WTC11 (cell line): ENCODE data around the gene FZR1. TPM values are rescaled to one million over a fixed set of nuclear protein-coding genes. Genes with fewer than 3 reads are reported as not detected.

Experiments used
- ATAC-seq: fragments of 200-7000 bp; cut with Tn5 transposase; 2 replicates; pipeline ENCODE4 v1.10.0; 2021; ENCODE audit warnings: mild to moderate bottlenecking, moderate library complexity
- CTCF ChIA-PET: fragments of 300-600 bp; sonication (Branson Sonifier 250); formaldehyde crosslinking; loops from one replicate; lab custom pipeline; 2021; ENCODE audit warnings: antibody characterized with exemption; lab: Charles Lee
- POLR2A ChIA-PET: fragments of 350-600 bp; sonication (Branson Sonifier 250); formaldehyde crosslinking; loops from one replicate; lab custom pipeline; 2021; ENCODE audit warnings: antibody characterized with exemption; lab: Charles Lee
- DNase-seq: peaks from one replicate; pipeline ENCODE4 v3.0.0; 2021; ENCODE audit warnings: low spot score
- H3K27ac Mint-ChIP-seq: 2 replicates; pipeline ENCODE4 v1.8.0; 2021; ENCODE audit warnings: mixed read lengths
- H3K27me3 Mint-ChIP-seq: 2 replicates; pipeline ENCODE4 v1.8.0; 2021; ENCODE audit warnings: low read depth, mild to moderate bottlenecking, moderate library complexity, mixed read lengths
- H3K36me3 Mint-ChIP-seq: 2 replicates; pipeline ENCODE4 v1.8.0; 2021; ENCODE audit warnings: mixed read lengths
- H3K4me1 Mint-ChIP-seq: 2 replicates; pipeline ENCODE4 v1.8.0; 2022; ENCODE audit warnings: mixed read lengths
- H3K4me3 Mint-ChIP-seq: 2 replicates; pipeline ENCODE4 v1.8.0; 2021; ENCODE audit warnings: mild to moderate bottlenecking, moderate library complexity, mixed read lengths
- H3K9me3 Mint-ChIP-seq: 2 replicates; pipeline ENCODE4 v1.8.0; 2021; ENCODE audit warnings: mixed read lengths
- E2F1 ChIP-seq: sonication (generic); formaldehyde crosslinking; IDR thresholded peaks from 2 replicates; pipeline ENCODE4 v1.8.0; 2022; ENCODE audit warnings: mild to moderate bottlenecking, missing genetic modification reagents
- ESRRA ChIP-seq: sonication (generic); formaldehyde crosslinking; IDR thresholded peaks from 2 replicates; pipeline ENCODE4 v1.8.1; 2022; ENCODE audit warnings: mild to moderate bottlenecking, missing genetic modification reagents, borderline replicate concordance
- HMGXB4 ChIP-seq: sonication (generic); formaldehyde crosslinking; IDR thresholded peaks from 2 replicates; pipeline ENCODE4 v1.8.1; 2023; ENCODE audit warnings: mild to moderate bottlenecking, moderate library complexity, missing genetic modification reagents
- IRF2 ChIP-seq: sonication (generic); formaldehyde crosslinking; IDR thresholded peaks from 2 replicates; pipeline ENCODE4 v1.8.0; 2022; ENCODE audit warnings: low read depth, missing genetic modification reagents, borderline replicate concordance
- NFE2L1 ChIP-seq: sonication (generic); formaldehyde crosslinking; IDR thresholded peaks from 2 replicates; pipeline ENCODE4 v1.8.1; 2023; ENCODE audit warnings: missing genetic modification reagents
- NR3C1 ChIP-seq: sonication (generic); formaldehyde crosslinking; conservative IDR thresholded peaks from 2 replicates; pipeline ENCODE4 v1.8.1; 2023; ENCODE audit warnings: low read depth, mild to moderate bottlenecking, missing genetic modification reagents
- TP53 ChIP-seq: sonication (generic); formaldehyde crosslinking; IDR thresholded peaks from 2 replicates; pipeline ENCODE4 v1.8.1; 2023; ENCODE audit warnings: mild to moderate bottlenecking, missing genetic modification reagents
- ZNF121 ChIP-seq: sonication (generic); formaldehyde crosslinking; IDR thresholded peaks from 2 replicates; pipeline ENCODE4 v1.8.0; 2023; ENCODE audit warnings: missing genetic modification reagents
- ZNF232 ChIP-seq: sonication (generic); formaldehyde crosslinking; IDR thresholded peaks from 2 replicates; pipeline ENCODE4 v1.8.0; 2022; ENCODE audit warnings: mild to moderate bottlenecking, missing genetic modification reagents
- ZNF317 ChIP-seq: sonication (generic); formaldehyde crosslinking; IDR thresholded peaks from 2 replicates; pipeline ENCODE4 v1.8.1; 2023; ENCODE audit warnings: low read depth, mild to moderate bottlenecking, moderate library complexity, missing genetic modification reagents, borderline replicate concordance
- ZNF423 ChIP-seq: fragments of 250-450 bp; sonication (Bioruptor Pico); IDR thresholded peaks from 2 replicates; pipeline ENCODE4 v2.1.2; 2022; ENCODE audit warnings: mild to moderate bottlenecking, moderate library complexity
- total RNA-seq: library from RNA; stranded (reverse); gene quantifications from 3 replicates; pipeline ENCODE4 v1.2.3, GENCODE V29; 2021
- TF ChIP-seq, protein P1 (sequence below): fragments of 250-450 bp; sonication (Bioruptor Pico); IDR thresholded peaks from 2 replicates; pipeline ENCODE4 v1.9.0; 2021; ENCODE audit warnings: mild to moderate bottlenecking
- TF ChIP-seq, protein P2 (sequence below): sonication (generic); formaldehyde crosslinking; IDR thresholded peaks from 2 replicates; pipeline ENCODE4 v1.8.1; 2023; ENCODE audit warnings: mild to moderate bottlenecking, missing genetic modification reagents
- TF ChIP-seq, protein P3 (sequence below): sonication (generic); formaldehyde crosslinking; IDR thresholded peaks from 2 replicates; pipeline ENCODE4 v1.8.1; 2022; ENCODE audit warnings: low read depth, missing genetic modification reagents, borderline replicate concordance

The FZR1 gene
- total RNA-seq, 1 experiment from 2014 or later = 60.8 TPM

DNA sequence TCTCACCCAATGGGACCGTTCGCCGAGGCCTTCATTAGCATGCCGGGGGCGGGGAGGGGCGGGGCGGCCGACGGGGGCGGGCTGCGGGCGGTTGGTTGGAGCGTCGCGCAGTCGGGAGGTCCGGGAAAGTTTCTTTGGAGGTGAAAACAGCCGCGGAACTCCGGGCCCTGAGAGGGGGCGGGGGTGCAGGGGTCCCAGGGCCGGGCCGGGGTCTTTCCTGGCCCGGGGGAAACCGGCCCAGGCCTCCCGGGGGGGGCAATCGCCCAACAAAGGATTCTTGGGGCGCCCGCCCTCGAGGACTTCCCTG lies 66.7 kb downstream of the FZR1 start, which contains the start of gene HMG20B:
TSS of gene HMG20B (plus strand) at position 90 of the 307 bp plus-strand sequence. CDS start 366 bp downstream, outside the sequence.
- ChIA-PET CTCF (interaction anchor here (1.5 to 1.8 kb wide), 3 partner anchors 13 to 297 kb away, joined by 6 to 7 read pairs (median 7); partner anchors contain the start of gene GIPC3), POLR2A (no interaction called here)
- TF ChIP-seq, protein P1, sequence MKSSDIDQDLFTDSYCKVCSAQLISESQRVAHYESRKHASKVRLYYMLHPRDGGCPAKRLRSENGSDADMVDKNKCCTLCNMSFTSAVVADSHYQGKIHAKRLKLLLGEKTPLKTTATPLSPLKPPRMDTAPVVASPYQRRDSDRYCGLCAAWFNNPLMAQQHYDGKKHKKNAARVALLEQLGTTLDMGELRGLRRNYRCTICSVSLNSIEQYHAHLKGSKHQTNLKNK (CRISPR knock-in tag) = no peak
- TF ChIP-seq ZNF232 (CRISPR knock-in tag) = no peak
- TF ChIP-seq ZNF121 (CRISPR knock-in tag) = no peak
- no peaks in the 10 kb centered on the region for H3K9me3 Mint-ChIP-seq
- no peaks in the 10 kb centered on the region; the same call in 1 of the 2 replicates for H3K27me3 Mint-ChIP-seq
- H3K27ac Mint-ChIP-seq = no peak within 1 kb of the TSS
- H3K36me3 Mint-ChIP-seq = peaks cover 8% of the 10 kb centered on the region
- H3K4me1 Mint-ChIP-seq = peaks cover 21% of the 10 kb centered on the region
- ATAC-seq (no peak), DNase-seq (no peak)
- H3K4me3 Mint-ChIP-seq = peak within 1 kb of the TSS; percentile 71

DNA sequence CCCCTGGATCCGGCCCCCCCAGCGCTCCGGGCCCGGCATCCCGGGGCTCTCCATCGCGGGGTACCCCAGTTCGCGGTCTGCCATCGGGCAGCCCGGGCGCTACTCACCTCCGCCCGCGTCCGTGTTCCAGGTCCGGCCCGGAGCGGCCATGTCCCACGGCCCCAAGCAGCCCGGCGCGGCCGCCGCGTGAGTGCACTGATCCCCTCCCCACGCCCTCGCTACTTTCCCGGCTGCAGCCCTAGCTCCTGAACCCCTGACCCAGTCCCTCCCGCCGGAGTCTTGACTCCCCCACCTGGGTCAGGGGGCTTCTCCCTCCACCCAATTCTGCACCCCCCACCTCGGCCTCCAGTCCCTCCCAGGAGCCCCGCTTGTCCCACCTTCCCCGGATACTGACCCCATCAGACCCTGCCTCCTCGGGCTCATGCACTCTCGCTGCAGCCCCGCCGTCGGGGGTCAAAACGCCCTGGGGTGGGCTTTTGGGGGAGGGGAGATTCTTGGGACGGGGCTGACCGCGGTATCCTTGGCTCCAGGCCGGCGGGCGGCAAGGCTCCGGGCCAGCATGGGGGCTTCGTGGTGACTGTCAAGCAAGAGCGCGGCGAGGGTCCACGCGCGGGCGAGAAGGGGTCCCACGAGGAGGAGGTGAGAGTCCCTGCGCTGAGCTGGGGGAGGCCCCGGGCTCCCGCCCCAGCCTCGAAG lies 67.2 kb downstream of the FZR1 start:
- peak overlapping the region; percentile 71 for H3K4me3 Mint-ChIP-seq
- ATAC-seq = no peak
- peak; percentile 38 for DNase-seq

More for the DNA sequence above, 67.2 kb downstream of the FZR1 start:
- POLR2A ChIA-PET = interaction anchor here (1.1 to 1.4 kb wide), 2 partner anchors 28 to 189 kb away, joined by 4 read pairs; partner anchors contain the start of gene MRPL54
- H3K27ac Mint-ChIP-seq = no peak overlapping the region
- CTCF ChIA-PET = interaction anchor here (0.5 to 6.5 kb wide), 10 partner anchors 9 to 1796 kb away, joined by 3 to 115 read pairs (median 4); partner anchors contain the start of gene GIPC3
- no peak for TF ChIP-seq ZNF317 (CRISPR knock-in tag)
- TF ChIP-seq NR3C1 = no peak
- TF ChIP-seq E2F1 (CRISPR knock-in tag) = 0 out of 2 replicates have a peak, but pooled peaks have one; percentile 30
- no peak for TF ChIP-seq IRF2 (CRISPR knock-in tag)
- TF ChIP-seq NFE2L1 (CRISPR knock-in tag) = no peak
- peak; percentile 57; the same call in 1 of the 2 replicates for TF ChIP-seq ZNF423 (CRISPR knock-in tag)
- TF ChIP-seq, protein P2, sequence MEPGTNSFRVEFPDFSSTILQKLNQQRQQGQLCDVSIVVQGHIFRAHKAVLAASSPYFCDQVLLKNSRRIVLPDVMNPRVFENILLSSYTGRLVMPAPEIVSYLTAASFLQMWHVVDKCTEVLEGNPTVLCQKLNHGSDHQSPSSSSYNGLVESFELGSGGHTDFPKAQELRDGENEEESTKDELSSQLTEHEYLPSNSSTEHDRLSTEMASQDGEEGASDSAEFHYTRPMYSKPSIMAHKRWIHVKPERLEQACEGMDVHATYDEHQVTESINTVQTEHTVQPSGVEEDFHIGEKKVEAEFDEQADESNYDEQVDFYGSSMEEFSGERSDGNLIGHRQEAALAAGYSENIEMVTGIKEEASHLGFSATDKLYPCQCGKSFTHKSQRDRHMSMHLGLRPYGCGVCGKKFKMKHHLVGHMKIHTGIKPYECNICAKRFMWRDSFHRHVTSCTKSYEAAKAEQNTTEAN = no peak
- no peak for TF ChIP-seq HMGXB4 (CRISPR knock-in tag)
- no peak for TF ChIP-seq TP53 (CRISPR knock-in tag)
- 0 out of 2 replicates have a peak, but pooled peaks have one; percentile 35 for TF ChIP-seq ESRRA (CRISPR knock-in tag)
- peak; percentile 100 for TF ChIP-seq ZNF121 (CRISPR knock-in tag)
- TF ChIP-seq, protein P3, sequence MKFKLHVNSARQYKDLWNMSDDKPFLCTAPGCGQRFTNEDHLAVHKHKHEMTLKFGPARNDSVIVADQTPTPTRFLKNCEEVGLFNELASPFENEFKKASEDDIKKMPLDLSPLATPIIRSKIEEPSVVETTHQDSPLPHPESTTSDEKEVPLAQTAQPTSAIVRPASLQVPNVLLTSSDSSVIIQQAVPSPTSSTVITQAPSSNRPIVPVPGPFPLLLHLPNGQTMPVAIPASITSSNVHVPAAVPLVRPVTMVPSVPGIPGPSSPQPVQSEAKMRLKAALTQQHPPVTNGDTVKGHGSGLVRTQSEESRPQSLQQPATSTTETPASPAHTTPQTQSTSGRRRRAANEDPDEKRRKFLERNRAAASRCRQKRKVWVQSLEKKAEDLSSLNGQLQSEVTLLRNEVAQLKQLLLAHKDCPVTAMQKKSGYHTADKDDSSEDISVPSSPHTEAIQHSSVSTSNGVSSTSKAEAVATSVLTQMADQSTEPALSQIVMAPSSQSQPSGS (CRISPR knock-in tag) = no peak
- H3K27me3 Mint-ChIP-seq = no peaks in the 10 kb centered on the region
- H3K36me3 Mint-ChIP-seq = peaks cover 8% of the 10 kb centered on the region
- no peaks in the 10 kb centered on the region for H3K9me3 Mint-ChIP-seq
- peaks cover 21% of the 10 kb centered on the region for H3K4me1 Mint-ChIP-seq
